ENCODE data around the gene MSH2. TPM values are rescaled to one million over a fixed set of nuclear protein-coding genes. Genes with fewer than 3 reads are reported as not detected.

The MSH2 gene
- total and polyA plus RNA-seq, 2 of the 13 experiments (the other 11 are each of a cell fraction or from before 2014, with no cell fraction given) = 19.9 to 76.3 TPM

DNA sequence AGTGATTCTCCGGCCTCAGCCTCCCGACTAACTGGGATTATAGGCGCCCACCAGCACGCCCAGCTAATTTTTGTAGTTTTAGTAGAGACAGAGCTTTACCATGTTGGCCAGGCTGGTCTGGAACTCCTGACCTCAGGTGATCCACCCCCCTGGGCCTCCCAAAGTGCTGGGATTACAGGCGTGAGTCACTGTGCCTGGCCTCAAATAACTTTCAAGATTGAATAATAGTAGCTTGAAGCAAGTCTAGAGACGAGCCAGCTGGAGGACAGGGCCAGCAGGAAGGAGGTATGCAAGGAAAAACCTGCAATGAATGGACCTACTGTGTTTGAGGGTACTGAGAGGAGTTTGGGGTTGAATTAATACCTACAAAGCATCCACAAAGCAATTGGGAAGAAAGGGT is 87.5 kb downstream of the MSH2 start:
- Histone ChIP-seq H3K36me3 (replicated peaks in 1 of 2; ENCODE audit: control insufficient read depth in 1 of 2, insufficient read depth in 2 of 2, low read length in 2 of 2) (no peaks in the 10 kb centered on the region; a peak in 1 of 5 replicates), H3K27ac (ENCODE audit: extremely low read length, insufficient read depth, low read length) (no peak overlapping the region), H4K20me1 (ENCODE audit: insufficient read depth, low read length) (no peaks in the 10 kb centered on the region), H3K4me2 (ENCODE audit: low read depth, low read length) (no peak overlapping the region), H2AFZ (ENCODE audit: low read length) (no peak overlapping the region), H3K9me3 (ENCODE audit: low read length) (no peaks in the 10 kb centered on the region), H3K4me3 (replicated peaks in 1 of 3; ENCODE audit: insufficient read depth in 1 of 3, low read depth in 2 of 3, low read length in 3 of 3) (no peak overlapping the region), H3K79me2 (ENCODE audit: insufficient read depth, low read length) (no peaks in the 10 kb centered on the region), H3K27me3 (ENCODE audit: control insufficient read depth in 1 of 2, insufficient read depth in 2 of 2, low read length in 2 of 2) (no peaks in the 10 kb centered on the region), H3K4me1 (ENCODE audit: insufficient read depth, low read length) (no peaks in the 10 kb centered on the region), H3K9ac (ENCODE audit: insufficient read depth, low read depth, low read length) (no peak overlapping the region)
- no TSS peak for BruUV-seq (replicated peaks)
- ATAC-seq (no peak), FAIRE-seq (no peak), DNase-seq (ENCODE audit: low spot score) (no peak)
- ChIA-PET CTCF (ENCODE audit: low intra/inter-chr PET ratio, low total read pairs) (no interaction called here), POLR2A (no interaction called here)
- TF ChIP-seq, protein P1, sequence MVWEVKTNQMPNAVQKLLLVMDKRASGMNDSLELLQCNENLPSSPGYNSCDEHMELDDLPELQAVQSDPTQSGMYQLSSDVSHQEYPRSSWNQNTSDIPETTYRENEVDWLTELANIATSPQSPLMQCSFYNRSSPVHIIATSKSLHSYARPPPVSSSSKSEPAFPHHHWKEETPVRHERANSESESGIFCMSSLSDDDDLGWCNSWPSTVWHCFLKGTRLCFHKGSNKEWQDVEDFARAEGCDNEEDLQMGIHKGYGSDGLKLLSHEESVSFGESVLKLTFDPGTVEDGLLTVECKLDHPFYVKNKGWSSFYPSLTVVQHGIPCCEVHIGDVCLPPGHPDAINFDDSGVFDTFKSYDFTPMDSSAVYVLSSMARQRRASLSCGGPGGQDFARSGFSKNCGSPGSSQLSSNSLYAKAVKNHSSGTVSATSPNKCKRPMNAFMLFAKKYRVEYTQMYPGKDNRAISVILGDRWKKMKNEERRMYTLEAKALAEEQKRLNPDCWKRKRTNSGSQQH (CRISPR knock-in tag; IDR thresholded peaks at IDR 0.05; ENCODE audit: low read depth) = no peak
- TF ChIP-seq ZNF138 (CRISPR knock-in tag; IDR thresholded peaks at IDR 0.05; ENCODE audit: low read depth) (no peak), CC2D1A (CRISPR knock-in tag; IDR thresholded peaks at IDR 0.05) (no peak), SRY (CRISPR knock-in tag; IDR thresholded peaks at IDR 0.05) (no peak), KDM3A (CRISPR knock-in tag; IDR thresholded peaks at IDR 0.05; ENCODE audit: low read depth) (no peak), ZNF703 (CRISPR knock-in tag; IDR thresholded peaks at IDR 0.05; ENCODE audit: borderline replicate concordance) (no peak), U2AF2 (IDR thresholded peaks at IDR 0.05; ENCODE audit: low read depth, low read length) (no peak), EHMT2 (IDR thresholded peaks at IDR 0.05; ENCODE audit: borderline replicate concordance, low read depth, low read length) (no peak)
- TF ChIP-seq, protein P2, sequence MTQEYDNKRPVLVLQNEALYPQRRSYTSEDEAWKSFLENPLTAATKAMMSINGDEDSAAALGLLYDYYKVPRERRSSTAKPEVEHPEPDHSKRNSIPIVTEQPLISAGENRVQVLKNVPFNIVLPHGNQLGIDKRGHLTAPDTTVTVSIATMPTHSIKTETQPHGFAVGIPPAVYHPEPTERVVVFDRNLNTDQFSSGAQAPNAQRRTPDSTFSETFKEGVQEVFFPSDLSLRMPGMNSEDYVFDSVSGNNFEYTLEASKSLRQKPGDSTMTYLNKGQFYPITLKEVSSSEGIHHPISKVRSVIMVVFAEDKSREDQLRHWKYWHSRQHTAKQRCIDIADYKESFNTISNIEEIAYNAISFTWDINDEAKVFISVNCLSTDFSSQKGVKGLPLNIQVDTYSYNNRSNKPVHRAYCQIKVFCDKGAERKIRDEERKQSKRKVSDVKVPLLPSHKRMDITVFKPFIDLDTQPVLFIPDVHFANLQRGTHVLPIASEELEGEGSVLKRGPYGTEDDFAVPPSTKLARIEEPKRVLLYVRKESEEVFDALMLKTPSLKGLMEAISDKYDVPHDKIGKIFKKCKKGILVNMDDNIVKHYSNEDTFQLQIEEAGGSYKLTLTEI (CRISPR knock-in tag; conservative IDR thresholded peaks at IDR 0.05) = no peak
- TF ChIP-seq, protein P3, sequence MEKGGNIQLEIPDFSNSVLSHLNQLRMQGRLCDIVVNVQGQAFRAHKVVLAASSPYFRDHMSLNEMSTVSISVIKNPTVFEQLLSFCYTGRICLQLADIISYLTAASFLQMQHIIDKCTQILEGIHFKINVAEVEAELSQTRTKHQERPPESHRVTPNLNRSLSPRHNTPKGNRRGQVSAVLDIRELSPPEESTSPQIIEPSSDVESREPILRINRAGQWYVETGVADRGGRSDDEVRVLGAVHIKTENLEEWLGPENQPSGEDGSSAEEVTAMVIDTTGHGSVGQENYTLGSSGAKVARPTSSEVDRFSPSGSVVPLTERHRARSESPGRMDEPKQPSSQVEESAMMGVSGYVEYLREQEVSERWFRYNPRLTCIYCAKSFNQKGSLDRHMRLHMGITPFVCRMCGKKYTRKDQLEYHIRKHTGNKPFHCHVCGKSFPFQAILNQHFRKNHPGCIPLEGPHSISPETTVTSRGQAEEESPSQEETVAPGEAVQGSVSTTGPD (CRISPR knock-in tag; IDR thresholded peaks at IDR 0.05) = no peak
- TF ChIP-seq, protein P4, sequence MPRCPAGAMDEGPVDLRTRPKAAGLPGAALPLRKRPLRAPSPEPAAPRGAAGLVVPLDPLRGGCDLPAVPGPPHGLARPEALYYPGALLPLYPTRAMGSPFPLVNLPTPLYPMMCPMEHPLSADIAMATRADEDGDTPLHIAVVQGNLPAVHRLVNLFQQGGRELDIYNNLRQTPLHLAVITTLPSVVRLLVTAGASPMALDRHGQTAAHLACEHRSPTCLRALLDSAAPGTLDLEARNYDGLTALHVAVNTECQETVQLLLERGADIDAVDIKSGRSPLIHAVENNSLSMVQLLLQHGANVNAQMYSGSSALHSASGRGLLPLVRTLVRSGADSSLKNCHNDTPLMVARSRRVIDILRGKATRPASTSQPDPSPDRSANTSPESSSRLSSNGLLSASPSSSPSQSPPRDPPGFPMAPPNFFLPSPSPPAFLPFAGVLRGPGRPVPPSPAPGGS (CRISPR knock-in tag; IDR thresholded peaks at IDR 0.05) = no peak
- 88% methylated on average over 6 of the region's 6 CpGs for WGBS (ENCODE audit: low lambda C conversion rate)
- intact Hi-C loops (cut with micrococcal nuclease; ENCODE audit: unreplicated experiment) = no loop called here
- in situ Hi-C loops (cut with HindIII; ENCODE audit: extremely low pct_ligation_motif_present, low pct_unique_long_range_greater_than_20kb) = no loop called here
